ENCODE results near the gene ZNF778.

GRCh38 chr16:89286096-89286495 lies 68.6 kb downstream of the ZNF778 start:
- no peak for TF ChIP-seq SUZ12 (IDR thresholded peaks at IDR 0.05; ENCODE audit: low read length)
- no peak for TF ChIP-seq RFX5 (IDR thresholded peaks at IDR 0.05; ENCODE audit: borderline replicate concordance, low read depth, low read length)
- TF ChIP-seq NRF1 (IDR thresholded peaks at IDR 0.05; ENCODE audit: low read depth, low read length): no peak
- no peak for TF ChIP-seq SP2 (IDR thresholded peaks at IDR 0.05; ENCODE audit: low read length)
